PFSK-1 (cell line): ENCODE results near the gene STRA6.

Source experiments
- FOXP2 ChIP-seq: optimal IDR thresholded peaks from 2 replicates; pipeline ENCODE3; 2011; ENCODE audit warnings: borderline replicate concordance, control low read depth, inconsistent platforms; ENCODE audit not compliant: insufficient read depth; ENCODE audit errors: extremely low read length, extremely low read depth
- POLR2AphosphoS5 ChIP-seq: IDR thresholded peaks from 2 replicates; pipeline ENCODE4 v1.6.1; 2012; ENCODE audit warnings: low read depth, mild to moderate bottlenecking, control low read depth, low read length, moderate library complexity
- SIN3A ChIP-seq: IDR thresholded peaks from 2 replicates; pipeline ENCODE4 v1.6.1; 2012; ENCODE audit warnings: mild to moderate bottlenecking, low read length, moderate library complexity, borderline replicate concordance; ENCODE audit not compliant: insufficient read depth
- TAF1 ChIP-seq: IDR thresholded peaks from 2 replicates; pipeline ENCODE4 v1.6.1; 2012; ENCODE audit warnings: low read length, control low read depth, borderline replicate concordance; ENCODE audit not compliant: insufficient read depth
- TF ChIP-seq, protein P1 (sequence below), 2 experiments: IDR thresholded peaks; 2 replicates each; pipeline versions ENCODE4 v1.6.1 to v1.8.0; 2011 to 2012; ENCODE audit warnings: low read depth in 2 of 2, low read length in 2 of 2, control low read depth in 1 of 2, inconsistent platforms in 1 of 2, mild to moderate bottlenecking in 1 of 2, moderate library complexity in 1 of 2; ENCODE audit not compliant: insufficient read depth in 1 of 2

Gene STRA6

GRCh38 chr15:74213858-74214284, 11.3 kb upstream of the STRA6 start:
- TF ChIP-seq, protein P1, sequence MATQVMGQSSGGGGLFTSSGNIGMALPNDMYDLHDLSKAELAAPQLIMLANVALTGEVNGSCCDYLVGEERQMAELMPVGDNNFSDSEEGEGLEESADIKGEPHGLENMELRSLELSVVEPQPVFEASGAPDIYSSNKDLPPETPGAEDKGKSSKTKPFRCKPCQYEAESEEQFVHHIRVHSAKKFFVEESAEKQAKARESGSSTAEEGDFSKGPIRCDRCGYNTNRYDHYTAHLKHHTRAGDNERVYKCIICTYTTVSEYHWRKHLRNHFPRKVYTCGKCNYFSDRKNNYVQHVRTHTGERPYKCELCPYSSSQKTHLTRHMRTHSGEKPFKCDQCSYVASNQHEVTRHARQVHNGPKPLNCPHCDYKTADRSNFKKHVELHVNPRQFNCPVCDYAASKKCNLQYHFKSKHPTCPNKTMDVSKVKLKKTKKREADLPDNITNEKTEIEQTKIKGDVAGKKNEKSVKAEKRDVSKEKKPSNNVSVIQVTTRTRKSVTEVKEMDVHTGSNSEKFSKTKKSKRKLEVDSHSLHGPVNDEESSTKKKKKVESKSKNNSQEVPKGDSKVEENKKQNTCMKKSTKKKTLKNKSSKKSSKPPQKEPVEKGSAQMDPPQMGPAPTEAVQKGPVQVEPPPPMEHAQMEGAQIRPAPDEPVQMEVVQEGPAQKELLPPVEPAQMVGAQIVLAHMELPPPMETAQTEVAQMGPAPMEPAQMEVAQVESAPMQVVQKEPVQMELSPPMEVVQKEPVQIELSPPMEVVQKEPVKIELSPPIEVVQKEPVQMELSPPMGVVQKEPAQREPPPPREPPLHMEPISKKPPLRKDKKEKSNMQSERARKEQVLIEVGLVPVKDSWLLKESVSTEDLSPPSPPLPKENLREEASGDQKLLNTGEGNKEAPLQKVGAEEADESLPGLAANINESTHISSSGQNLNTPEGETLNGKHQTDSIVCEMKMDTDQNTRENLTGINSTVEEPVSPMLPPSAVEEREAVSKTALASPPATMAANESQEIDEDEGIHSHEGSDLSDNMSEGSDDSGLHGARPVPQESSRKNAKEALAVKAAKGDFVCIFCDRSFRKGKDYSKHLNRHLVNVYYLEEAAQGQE (IDR thresholded peaks at IDR 0.05; ENCODE audit: insufficient read depth in 1 of 2, low read depth in 2 of 2, low read length in 2 of 2): no peak
- TF ChIP-seq FOXP2 (no peak), TAF1 (no peak), SIN3A (no peak), POLR2AphosphoS5 (no peak)

DNA sequence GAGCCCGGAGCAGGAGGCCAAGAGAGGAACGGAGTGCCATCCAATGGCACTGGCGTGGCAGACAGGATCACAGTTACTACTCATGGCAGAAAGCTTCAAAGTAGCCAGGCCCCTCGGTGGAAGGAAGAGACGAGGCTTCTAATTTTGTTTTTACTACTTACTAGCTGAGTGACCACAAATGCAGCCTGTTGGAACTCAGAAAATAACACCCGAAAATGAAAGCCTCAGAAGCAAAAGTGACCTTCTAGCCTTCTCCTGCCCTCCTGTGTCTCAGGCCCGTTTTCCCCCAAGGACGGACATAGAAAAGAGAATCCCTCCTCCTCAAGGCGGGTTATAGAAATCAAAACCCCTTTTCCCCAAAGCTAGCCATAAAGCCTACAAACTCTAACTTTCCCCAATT, 9.9 kb upstream of the STRA6 start:
- TF ChIP-seq, protein P1 (IDR thresholded peaks at IDR 0.05; ENCODE audit: insufficient read depth in 1 of 2, low read depth in 2 of 2, low read length in 2 of 2): no peak
- TF ChIP-seq TAF1 (no peak), FOXP2 (no peak), SIN3A (no peak), POLR2AphosphoS5 (no peak)

DNA sequence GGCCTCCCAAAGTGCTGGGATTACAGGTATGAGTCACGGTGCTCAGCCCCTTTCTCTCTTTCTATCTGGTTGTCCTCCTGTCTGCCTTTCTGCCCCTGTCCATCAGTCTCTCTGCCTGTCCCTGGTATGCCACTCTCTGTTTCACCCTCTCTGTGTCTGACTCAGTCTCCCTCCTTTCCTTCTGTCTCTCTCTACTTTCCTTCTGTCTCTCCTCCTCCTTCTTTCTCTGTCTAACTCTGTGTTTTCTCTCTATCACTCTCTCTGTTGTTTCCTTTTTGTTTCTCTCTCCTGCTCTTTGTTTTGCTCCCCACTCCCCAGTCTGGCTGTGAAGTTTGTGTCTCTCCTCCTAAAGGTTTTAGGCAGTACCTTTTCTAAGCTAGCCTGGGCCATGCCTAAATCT, 9.1 kb upstream of the STRA6 start:
- TF ChIP-seq SIN3A (no peak), POLR2AphosphoS5 (no peak), FOXP2 (no peak), TAF1 (no peak)
- TF ChIP-seq, protein P1 (IDR thresholded peaks at IDR 0.05; ENCODE audit: insufficient read depth in 1 of 2, low read depth in 2 of 2, low read length in 2 of 2): no peak

- TF ChIP-seq POLR2AphosphoS5 (no peak), FOXP2 (no peak), SIN3A (no peak), TAF1 (no peak)
- TF ChIP-seq, protein P1 (IDR thresholded peaks at IDR 0.05; ENCODE audit: insufficient read depth in 1 of 2, low read depth in 2 of 2, low read length in 2 of 2): no peak
These were observed 8.1 kb upstream of the STRA6 start for GRCh38 chr15:74210729-74211128.

DNA sequence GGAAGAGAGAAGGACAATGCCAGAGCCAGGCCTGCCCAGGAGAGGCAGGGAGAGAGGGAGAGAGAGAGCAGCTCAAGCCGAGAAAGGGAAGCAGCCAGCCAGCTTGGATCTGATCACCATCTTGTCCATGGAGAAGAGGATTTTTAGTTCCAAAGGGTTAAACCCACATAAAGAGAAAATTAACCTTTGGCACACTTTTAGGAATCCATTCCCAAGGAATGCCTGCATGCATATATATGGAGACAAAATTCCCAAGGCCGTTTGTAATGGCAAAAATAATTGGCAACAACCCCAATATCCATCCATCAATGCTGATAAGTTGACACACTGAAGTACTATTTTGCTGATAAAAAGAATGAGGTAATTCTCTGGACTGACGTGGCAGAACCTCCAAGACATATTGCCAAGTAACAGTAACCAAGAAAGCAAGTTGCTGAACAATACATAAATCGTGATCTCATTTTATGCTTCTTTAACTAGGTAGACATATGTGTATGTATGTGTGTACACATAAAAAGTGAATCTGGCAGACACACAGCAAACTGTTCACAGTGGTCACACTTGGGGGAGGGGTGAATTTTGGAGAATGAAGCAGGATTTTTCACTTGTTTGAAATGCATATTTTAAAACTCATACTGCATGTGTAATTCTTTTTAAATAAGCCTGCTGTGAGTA, 7.5 kb upstream of the STRA6 start:
- no peak for TF ChIP-seq POLR2AphosphoS5
- no peak for TF ChIP-seq SIN3A
- no peak for TF ChIP-seq FOXP2
